Astrocyte (in vitro differentiated cells and primary cell): ENCODE measurements around the gene ZFYVE28. TPM values are rescaled to one million over a fixed set of nuclear protein-coding genes. Genes with fewer than 3 reads are reported as not detected.

ENCODE experiments used
- DNase-seq: peaks from one replicate; pipeline ENCODE4 v3.0.0-alpha.2; 2010; ENCODE audit warnings: low read depth
- FAIRE-seq: peaks from 2 replicates; lab custom pipeline; 2011; peaks lifted over from hg19 to GRCh38; lab: Jason Lieb, UNC
- H2AFZ ChIP-seq: 2 replicates; pipeline ENCODE4 v1.6.0; 2012; ENCODE audit warnings: low read depth, low read length, inconsistent platforms
- H3K27ac ChIP-seq: 2 replicates; pipeline ENCODE4 v1.5.1; 2011; ENCODE audit warnings: low read depth, low read length, inconsistent platforms
- H3K27me3 ChIP-seq: 2 replicates; pipeline ENCODE4 v1.6.0; 2011; ENCODE audit warnings: low read length, inconsistent platforms; ENCODE audit not compliant: insufficient read depth
- H3K36me3 ChIP-seq: 2 replicates; pipeline ENCODE4 v1.5.1; 2011; ENCODE audit warnings: low read length, inconsistent platforms; ENCODE audit not compliant: insufficient read depth
- H3K4me1 ChIP-seq: 2 replicates; pipeline ENCODE4 v1.5.1; 2011; ENCODE audit warnings: low read length, inconsistent platforms; ENCODE audit not compliant: insufficient read depth
- H3K4me2 ChIP-seq: 2 replicates; pipeline ENCODE4 v1.6.0; 2012; ENCODE audit warnings: low read length, inconsistent platforms
- H3K4me3 ChIP-seq: 2 replicates; pipeline ENCODE4 v1.5.1; 2011; ENCODE audit warnings: low read depth, mild to moderate bottlenecking, low read length, inconsistent platforms; ENCODE audit not compliant: insufficient read depth
- H3K79me2 ChIP-seq: 2 replicates; pipeline ENCODE4 v1.6.0; 2012; ENCODE audit warnings: mild to moderate bottlenecking, low read length, inconsistent platforms; ENCODE audit not compliant: insufficient read depth
- H3K9ac ChIP-seq: 2 replicates; pipeline ENCODE4 v1.6.0; 2012; ENCODE audit warnings: mild to moderate bottlenecking, low read length, inconsistent platforms
- H3K9me3 ChIP-seq: 2 replicates; pipeline ENCODE4 v1.5.1; 2012; ENCODE audit warnings: low read depth, mild to moderate bottlenecking, low read length, inconsistent platforms; ENCODE audit not compliant: insufficient read depth
- H4K20me1 ChIP-seq: 2 replicates; pipeline ENCODE4 v1.6.0; 2012; ENCODE audit warnings: low read length, inconsistent platforms; ENCODE audit not compliant: insufficient read depth
- H3K27ac Mint-ChIP-seq: one replicate; pipeline ENCODE4 v1.8.0; 2021; ENCODE audit warnings: mild to moderate bottlenecking, mixed read lengths; ENCODE audit not compliant: unreplicated experiment
- H3K27me3 Mint-ChIP-seq: one replicate; pipeline ENCODE4 v1.8.0; 2021; ENCODE audit warnings: low read depth, mixed read lengths; ENCODE audit not compliant: unreplicated experiment
- H3K36me3 Mint-ChIP-seq: one replicate; pipeline ENCODE4 v1.8.0; 2021; ENCODE audit warnings: low read depth, mixed read lengths; ENCODE audit not compliant: unreplicated experiment
- H3K4me1 Mint-ChIP-seq: one replicate; pipeline ENCODE4 v1.8.0; 2021; ENCODE audit warnings: low read depth, mixed read lengths; ENCODE audit not compliant: unreplicated experiment
- H3K4me3 Mint-ChIP-seq: one replicate; pipeline ENCODE4 v1.8.0; 2021; ENCODE audit warnings: mild to moderate bottlenecking, moderate library complexity, mixed read lengths; ENCODE audit not compliant: unreplicated experiment
- H3K9me3 Mint-ChIP-seq: one replicate; pipeline ENCODE4 v1.8.0; 2021; ENCODE audit warnings: mild to moderate bottlenecking, mixed read lengths; ENCODE audit not compliant: unreplicated experiment
- CTCF ChIP-seq: IDR thresholded peaks from 2 replicates; pipeline ENCODE4 v1.5.1; 2011; ENCODE audit warnings: low read depth, mild to moderate bottlenecking, inconsistent platforms, low read length, moderate library complexity; ENCODE audit not compliant: insufficient read depth
- EZH2 ChIP-seq: IDR thresholded peaks from 2 replicates; pipeline ENCODE4 v1.6.1; 2012; ENCODE audit warnings: mild to moderate bottlenecking, low read length, inconsistent platforms; ENCODE audit not compliant: insufficient read depth
- total RNA-seq: library from RNA; stranded (reverse); gene quantifications from 2 replicates; pipeline ENCODE4 v1.2.1, GENCODE V29; 2021

The ZFYVE28 gene
- total RNA-seq, 1 donor from 2014 or later, result 0.68 TPM

GRCh38 chr4:2245787-2246275 lies 172.6 kb downstream of the ZFYVE28 start:
- no peaks in the 10 kb centered on the region for H3K27me3 Mint-ChIP-seq
- no peak for FAIRE-seq
- no peak overlapping the region for H3K27ac Mint-ChIP-seq

GRCh38 chr4:2245057-2245786 lies 173.2 kb downstream of the ZFYVE28 start:
- Histone ChIP-seq H2AFZ (no peak overlapping the region), H3K36me3 (no peaks in the 10 kb centered on the region), H3K4me3 (no peak overlapping the region), H3K27ac (no peak overlapping the region), H3K4me1 (peaks cover 11% of the 10 kb centered on the region), H3K4me2 (no peak overlapping the region), H3K79me2 (peaks cover 16% of the 10 kb centered on the region), H3K9me3 (no peaks in the 10 kb centered on the region), H4K20me1 (peaks cover 32% of the 10 kb centered on the region), H3K9ac (no peak overlapping the region), H3K27me3 (no peaks in the 10 kb centered on the region)
- Mint-ChIP-seq H3K27ac (no peak overlapping the region), H3K4me3 (no peak overlapping the region), H3K4me1 (peaks cover 10% of the 10 kb centered on the region), H3K36me3 (peaks cover 4% of the 10 kb centered on the region), H3K27me3 (no peaks in the 10 kb centered on the region), H3K9me3 (no peaks in the 10 kb centered on the region)
- TF ChIP-seq EZH2 (no peak), CTCF (no peak)
- DNase-seq (no peak), FAIRE-seq (no peak)

More at GRCh38 chr4:2245787-2246275, 172.6 kb downstream of the ZFYVE28 start:
- Mint-ChIP-seq H3K4me1 (peaks cover 7% of the 10 kb centered on the region), H3K36me3 (peaks cover 4% of the 10 kb centered on the region), H3K4me3 (no peak overlapping the region), H3K9me3 (no peaks in the 10 kb centered on the region)
- Histone ChIP-seq H3K4me3 (no peak overlapping the region), H2AFZ (no peak overlapping the region), H3K9me3 (no peaks in the 10 kb centered on the region), H4K20me1 (peaks cover 32% of the 10 kb centered on the region), H3K4me2 (no peak overlapping the region), H3K27me3 (no peaks in the 10 kb centered on the region), H3K36me3 (no peaks in the 10 kb centered on the region), H3K27ac (no peak overlapping the region), H3K79me2 (peaks cover 10% of the 10 kb centered on the region), H3K4me1 (peaks cover 4% of the 10 kb centered on the region), H3K9ac (no peak overlapping the region)
- no peak for DNase-seq
- TF ChIP-seq EZH2, result no peak
- no peak for TF ChIP-seq CTCF
